ENCODE results near the gene SCARB1. TPM values are rescaled to one million over a fixed set of nuclear protein-coding genes. Genes with fewer than 3 reads are reported as not detected.

The SCARB1 gene
- total RNA-seq, 1 experiment from 2014 or later = 31.3 TPM

DNA sequence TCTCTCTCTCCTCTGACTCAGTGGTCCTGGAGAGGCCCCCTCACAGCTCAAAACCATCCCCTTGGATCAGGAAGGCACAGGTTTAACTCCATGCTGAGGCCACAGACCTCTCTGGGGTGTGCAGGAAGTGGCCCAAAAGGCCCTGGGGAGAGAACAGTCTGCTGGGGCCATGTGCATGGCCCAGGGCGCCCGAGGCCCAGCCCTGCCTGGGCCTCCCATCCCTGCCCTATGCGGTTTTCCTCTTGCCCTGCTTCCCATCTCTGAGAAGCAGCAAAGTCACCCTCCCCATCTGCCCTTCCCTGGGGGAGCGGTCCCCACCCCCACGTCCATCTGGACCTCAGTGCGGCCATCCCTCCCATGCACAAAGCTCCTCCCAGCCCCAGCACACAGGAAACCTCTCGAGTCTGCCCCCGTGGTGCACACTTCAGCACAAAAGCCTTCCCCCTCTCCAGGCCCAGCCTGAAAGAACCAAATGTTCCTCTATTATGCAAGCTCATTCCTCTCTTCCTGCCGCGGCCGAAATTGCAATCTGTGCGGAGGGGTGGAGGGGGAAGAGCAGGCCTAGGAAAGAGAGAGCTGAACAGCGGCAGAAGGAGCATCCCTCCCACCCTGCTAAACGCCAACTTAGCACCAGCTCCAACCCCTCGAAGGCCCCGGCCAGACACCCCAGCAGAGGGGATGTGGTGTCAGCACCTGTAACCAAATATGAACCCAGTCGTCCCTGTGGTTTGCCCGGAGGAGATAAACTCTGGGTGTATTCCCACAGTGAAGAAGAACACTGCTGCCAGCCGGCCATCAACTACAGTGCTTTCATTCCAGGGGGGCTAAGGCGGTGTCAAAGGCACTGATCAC is 108.5 kb downstream of the SCARB1 start:
- no peaks in the 10 kb centered on the region for H3K79me2 ChIP-seq (ENCODE audit: insufficient read depth, low read length)
- no peak overlapping the region for H3K23ac ChIP-seq (ENCODE audit: insufficient read length, low read depth, low read length)
- H2BK20ac ChIP-seq (ENCODE audit: low read depth, low read length, poor library complexity, severe bottlenecking) = no peak overlapping the region
- H3K27ac ChIP-seq (ENCODE audit: insufficient read length, low read depth, low read length) = no peak overlapping the region
- H3K36me3 Mint-ChIP-seq (ENCODE audit: insufficient read depth in 1 of 3, low read depth in 3 of 3) = peaks cover 7 to 31% (median 20%) of the 10 kb centered on the region in 3 experiments; a peak in 6 of 7 replicates
- H3K27ac Mint-ChIP-seq = peak overlapping the region; percentile 30 to 73 (median 62); a peak in 4 of 7 replicates
- peak overlapping the region; percentile 30; the same call in 1 of the 2 replicates for H3K14ac ChIP-seq (ENCODE audit: insufficient read depth, low read length)
- H3K4me1 ChIP-seq (ENCODE audit: insufficient read depth, low read length) = no peaks in the 10 kb centered on the region
- H4K20me1 ChIP-seq (ENCODE audit: control insufficient read depth, insufficient read depth, insufficient read length) = no peaks in the 10 kb centered on the region
- no peak overlapping the region for H3K56ac ChIP-seq (ENCODE audit: insufficient read length, low read depth, low read length)
- peaks cover 25 to 31% of the 10 kb centered on the region in 2 experiments for H3K9me3 Mint-ChIP-seq
- peak; percentile 64 for DNase-seq
- no peaks in the 10 kb centered on the region for H3K79me1 ChIP-seq (ENCODE audit: insufficient read depth, low read depth, low read length, poor library complexity, severe bottlenecking)
- no peak overlapping the region for H3K4ac ChIP-seq (ENCODE audit: low read depth, low read length)
- WGBS (ENCODE audit: extremely low coverage, insufficient read length, low lambda C conversion rate) = no CpG with 5 or more reads among the region's 20 CpGs
- H3K18ac ChIP-seq (ENCODE audit: insufficient read length, low read depth, low read length) = peak overlapping the region; percentile 61
- H3K4me1 Mint-ChIP-seq = peaks cover 29 to 32% of the 10 kb centered on the region in 2 experiments
- no peak overlapping the region for H3K9ac ChIP-seq (ENCODE audit: extremely low read depth, insufficient read length, low read length)
- TF ChIP-seq, protein P1, sequence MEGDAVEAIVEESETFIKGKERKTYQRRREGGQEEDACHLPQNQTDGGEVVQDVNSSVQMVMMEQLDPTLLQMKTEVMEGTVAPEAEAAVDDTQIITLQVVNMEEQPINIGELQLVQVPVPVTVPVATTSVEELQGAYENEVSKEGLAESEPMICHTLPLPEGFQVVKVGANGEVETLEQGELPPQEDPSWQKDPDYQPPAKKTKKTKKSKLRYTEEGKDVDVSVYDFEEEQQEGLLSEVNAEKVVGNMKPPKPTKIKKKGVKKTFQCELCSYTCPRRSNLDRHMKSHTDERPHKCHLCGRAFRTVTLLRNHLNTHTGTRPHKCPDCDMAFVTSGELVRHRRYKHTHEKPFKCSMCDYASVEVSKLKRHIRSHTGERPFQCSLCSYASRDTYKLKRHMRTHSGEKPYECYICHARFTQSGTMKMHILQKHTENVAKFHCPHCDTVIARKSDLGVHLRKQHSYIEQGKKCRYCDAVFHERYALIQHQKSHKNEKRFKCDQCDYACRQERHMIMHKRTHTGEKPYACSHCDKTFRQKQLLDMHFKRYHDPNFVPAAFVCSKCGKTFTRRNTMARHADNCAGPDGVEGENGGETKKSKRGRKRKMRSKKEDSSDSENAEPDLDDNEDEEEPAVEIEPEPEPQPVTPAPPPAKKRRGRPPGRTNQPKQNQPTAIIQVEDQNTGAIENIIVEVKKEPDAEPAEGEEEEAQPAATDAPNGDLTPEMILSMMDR (conservative IDR thresholded peaks at IDR 0.05) = no peak
- no peak overlapping the region for H2BK12ac ChIP-seq (ENCODE audit: insufficient read length, low read depth, low read length)
- H2AK5ac ChIP-seq (ENCODE audit: insufficient read length, low read length) = no peak overlapping the region
- H2BK15ac ChIP-seq (ENCODE audit: low read depth, low read length) = no peak overlapping the region
- no peak overlapping the region for H4K8ac ChIP-seq (replicated peaks; ENCODE audit: insufficient read length, low read depth, low read length)
- H2BK120ac ChIP-seq (ENCODE audit: low read depth, low read length, poor library complexity, severe bottlenecking) = no peak overlapping the region
- H3K4me3 Mint-ChIP-seq = no peak overlapping the region
- H3K27me3 Mint-ChIP-seq (ENCODE audit: low read depth) = peaks cover 22% of the 10 kb centered on the region
- no peak overlapping the region for H4K91ac ChIP-seq (ENCODE audit: insufficient read length, low read depth, low read length)
- no peak overlapping the region for H4K5ac ChIP-seq (ENCODE audit: insufficient read length, low read depth, low read length)
- no peak overlapping the region for H3K4me2 ChIP-seq (ENCODE audit: insufficient read depth, insufficient read length, low read length)
- no peak overlapping the region for H2AFZ ChIP-seq (ENCODE audit: low read length)
- no peaks in the 10 kb centered on the region for H3K9me3 ChIP-seq (ENCODE audit: control insufficient read depth, low read depth, low read length)
- no peak overlapping the region for H2BK5ac ChIP-seq (ENCODE audit: insufficient read length, low read length)
- no peaks in the 10 kb centered on the region for H3K27me3 ChIP-seq (ENCODE audit: insufficient read depth, low read length)
- H3K23me2 ChIP-seq (ENCODE audit: insufficient read length, low read depth, low read length, poor library complexity, severe bottlenecking) = no peaks in the 10 kb centered on the region
- H3T11ph ChIP-seq (ENCODE audit: low read length) = no peak overlapping the region
